Neural cell (in vitro differentiated cells): ENCODE measurements around the gene MUC5B. TPM values are rescaled to one million over a fixed set of nuclear protein-coding genes. Genes with fewer than 3 reads are reported as not detected.

Experiments
- H2AFZ ChIP-seq: fragments of 200-600, 300-800 bp; sonication (generic), shearing (Covaris generic); 2 replicates; pipeline ENCODE4 v1.6.0; 2014; ENCODE audit warnings: low read depth, mild to moderate bottlenecking, antibody characterized with exemption, low read length, moderate library complexity
- H3F3A ChIP-seq: fragments of 200-600 bp; shearing (Covaris generic); 2 replicates; pipeline ENCODE4 v1.6.1; 2016; ENCODE audit warnings: mild to moderate bottlenecking, moderate library complexity, mixed read lengths, antibody characterized with exemption, low read length; ENCODE audit not compliant: insufficient read depth, poor library complexity, severe bottlenecking
- H3K27ac ChIP-seq: fragments of 200-600, 300-800 bp; sonication (generic), shearing (Covaris generic); 2 replicates; pipeline ENCODE4 v1.5.1; 2014; ENCODE audit warnings: mild to moderate bottlenecking, low read length, moderate library complexity
- H3K27me3 ChIP-seq: fragments of 300-800, 200-600 bp; sonication (generic), shearing (Covaris generic); 2 replicates; pipeline ENCODE4 v1.6.0; 2014; ENCODE audit warnings: mild to moderate bottlenecking, low read depth, low read length, moderate library complexity; ENCODE audit not compliant: insufficient read depth
- H3K36me3 ChIP-seq: fragments of 300-800, 200-600 bp; sonication (generic), shearing (Covaris generic); 2 replicates; pipeline ENCODE4 v1.5.1; 2014; ENCODE audit warnings: mild to moderate bottlenecking, antibody characterized with exemption, low read length, moderate library complexity; ENCODE audit not compliant: insufficient read depth
- H3K4me2 ChIP-seq: fragments of 300-800, 200-600 bp; sonication (generic), shearing (Covaris generic); 2 replicates; pipeline ENCODE4 v1.6.0; 2014; ENCODE audit warnings: mild to moderate bottlenecking, low read length
- H3K4me3 ChIP-seq: fragments of 300-800, 200-600 bp; sonication (generic), shearing (Covaris generic); 2 replicates; pipeline ENCODE4 v1.5.1; 2014; ENCODE audit warnings: mild to moderate bottlenecking, low read length, moderate library complexity
- H3K79me2 ChIP-seq: fragments of 200-600 bp; shearing (Covaris generic); replicated peaks from 2 replicates; pipeline ENCODE4 v1.6.0; 2014; ENCODE audit warnings: mild to moderate bottlenecking, low read length, moderate library complexity; ENCODE audit not compliant: insufficient read depth
- H3K9ac ChIP-seq: fragments of 300-800, 200-600 bp; sonication (generic), shearing (Covaris generic); 2 replicates; pipeline ENCODE4 v1.6.1; 2016; ENCODE audit warnings: mild to moderate bottlenecking, low read length, mixed read lengths
- H3K9me2 ChIP-seq: fragments of 200-600 bp; shearing (Covaris generic); 2 replicates; pipeline ENCODE4 v1.6.1; 2016; ENCODE audit warnings: mild to moderate bottlenecking, low read length, mixed read lengths; ENCODE audit not compliant: insufficient read depth
- H3K9me3 ChIP-seq: fragments of 200-600, 300-800 bp; sonication (generic), shearing (Covaris generic); 2 replicates; pipeline ENCODE4 v1.6.1; 2016; ENCODE audit warnings: mild to moderate bottlenecking, mixed run types, low read length, moderate library complexity, mixed read lengths
- H4K20me1 ChIP-seq: fragments of 200-600 bp; shearing (Covaris generic); 2 replicates; pipeline ENCODE4 v1.6.1; 2016; ENCODE audit warnings: mild to moderate bottlenecking, mixed run types; ENCODE audit not compliant: insufficient read depth
- EP300 ChIP-seq: fragments of 450-650 bp; conservative IDR thresholded peaks from 2 replicates; pipeline ENCODE4 v1.6.1; 2014; ENCODE audit warnings: antibody characterized with exemption, mild to moderate bottlenecking, moderate library complexity; ENCODE audit not compliant: poor library complexity, severe bottlenecking
- EZH2 ChIP-seq: fragments of 200-600, 300-800 bp; shearing (Covaris generic), sonication (generic); IDR thresholded peaks from 2 replicates; pipeline ENCODE4 v1.6.1; 2014; ENCODE audit warnings: antibody characterized with exemption, low read length, borderline replicate concordance, mild to moderate bottlenecking; ENCODE audit not compliant: insufficient read depth, poor library complexity, severe bottlenecking
- MXI1 ChIP-seq: fragments of 450-650 bp; conservative IDR thresholded peaks from 2 replicates; pipeline ENCODE4 v1.6.1; 2014; ENCODE audit warnings: antibody characterized with exemption, mild to moderate bottlenecking; ENCODE audit not compliant: poor library complexity, severe bottlenecking
- POLR2AphosphoS5 ChIP-seq: IDR thresholded peaks from 2 replicates; pipeline ENCODE4 v1.6.1; 2012
- RAD21 ChIP-seq: fragments of 450-650 bp; conservative IDR thresholded peaks from 2 replicates; pipeline ENCODE4 v1.6.1; 2014; ENCODE audit warnings: antibody characterized with exemption, mild to moderate bottlenecking, moderate library complexity
- REST ChIP-seq: IDR thresholded peaks from 2 replicates; pipeline ENCODE4 v1.6.1; 2012; ENCODE audit warnings: borderline replicate concordance
- SMC3 ChIP-seq: fragments of 450-650 bp; conservative IDR thresholded peaks from 2 replicates; pipeline ENCODE4 v1.6.1; 2014; ENCODE audit warnings: antibody characterized with exemption, mild to moderate bottlenecking, moderate library complexity; ENCODE audit not compliant: poor library complexity
- TAF1 ChIP-seq: IDR thresholded peaks from 2 replicates; pipeline ENCODE4 v1.6.1; 2012; ENCODE audit warnings: low read depth
- polyA plus RNA-seq: library from polyadenylated mRNA; depleted of rRNA; stranded (reverse); fragments of >200 nt; gene quantifications from 2 replicates; pipeline ENCODE4 v1.2.3, GENCODE V29; 2014
- TF ChIP-seq, protein P1 (sequence below): fragments of 450-650 bp; IDR thresholded peaks from 2 replicates; pipeline ENCODE4 v1.5.1; 2014; ENCODE audit warnings: antibody characterized with exemption, mild to moderate bottlenecking, moderate library complexity; ENCODE audit not compliant: poor library complexity, severe bottlenecking

Gene MUC5B
- polyA plus RNA-seq, 1 donor from 2014 or later, result not detected

- no peaks in the 10 kb centered on the region for H3K36me3 ChIP-seq
- H3K9ac ChIP-seq, result no peak overlapping the region
- H2AFZ ChIP-seq, result no peak overlapping the region
- no peaks in the 10 kb centered on the region for H4K20me1 ChIP-seq
- no peak for TF ChIP-seq SMC3
- TF ChIP-seq TAF1, result no peak
- TF ChIP-seq EP300, result no peak
- TF ChIP-seq RAD21, result no peak
- TF ChIP-seq, protein P1, sequence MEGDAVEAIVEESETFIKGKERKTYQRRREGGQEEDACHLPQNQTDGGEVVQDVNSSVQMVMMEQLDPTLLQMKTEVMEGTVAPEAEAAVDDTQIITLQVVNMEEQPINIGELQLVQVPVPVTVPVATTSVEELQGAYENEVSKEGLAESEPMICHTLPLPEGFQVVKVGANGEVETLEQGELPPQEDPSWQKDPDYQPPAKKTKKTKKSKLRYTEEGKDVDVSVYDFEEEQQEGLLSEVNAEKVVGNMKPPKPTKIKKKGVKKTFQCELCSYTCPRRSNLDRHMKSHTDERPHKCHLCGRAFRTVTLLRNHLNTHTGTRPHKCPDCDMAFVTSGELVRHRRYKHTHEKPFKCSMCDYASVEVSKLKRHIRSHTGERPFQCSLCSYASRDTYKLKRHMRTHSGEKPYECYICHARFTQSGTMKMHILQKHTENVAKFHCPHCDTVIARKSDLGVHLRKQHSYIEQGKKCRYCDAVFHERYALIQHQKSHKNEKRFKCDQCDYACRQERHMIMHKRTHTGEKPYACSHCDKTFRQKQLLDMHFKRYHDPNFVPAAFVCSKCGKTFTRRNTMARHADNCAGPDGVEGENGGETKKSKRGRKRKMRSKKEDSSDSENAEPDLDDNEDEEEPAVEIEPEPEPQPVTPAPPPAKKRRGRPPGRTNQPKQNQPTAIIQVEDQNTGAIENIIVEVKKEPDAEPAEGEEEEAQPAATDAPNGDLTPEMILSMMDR, result no peak
- no peak for TF ChIP-seq POLR2AphosphoS5
- no peak for TF ChIP-seq EZH2
- TF ChIP-seq REST, result no peak
- no peak for TF ChIP-seq MXI1
- no peaks in the 10 kb centered on the region for H3K27me3 ChIP-seq
- H3K4me2 ChIP-seq, result no peak overlapping the region
- no peaks in the 10 kb centered on the region for H3K9me2 ChIP-seq
- no peaks in the 10 kb centered on the region for H3K9me3 ChIP-seq
- H3K79me2 ChIP-seq, result no peaks in the 10 kb centered on the region
- no peaks in the 10 kb centered on the region for H3F3A ChIP-seq
- H3K27ac ChIP-seq, result no peak overlapping the region
- H3K4me3 ChIP-seq, result no peak overlapping the region
These were observed 59.1 kb downstream of the MUC5B start for GRCh38 chr11:1281974-1282365.

GRCh38 chr11:1283091-1283511 is 60.2 kb downstream of the MUC5B start:
- Histone ChIP-seq H2AFZ (no peak overlapping the region), H3K27ac (no peak overlapping the region), H3K4me3 (no peak overlapping the region), H3K9ac (no peak overlapping the region), H3K9me3 (no peaks in the 10 kb centered on the region), H3K79me2 (no peaks in the 10 kb centered on the region), H3F3A (no peaks in the 10 kb centered on the region), H3K4me2 (no peak overlapping the region), H3K9me2 (no peaks in the 10 kb centered on the region), H3K36me3 (no peaks in the 10 kb centered on the region), H3K27me3 (no peaks in the 10 kb centered on the region), H4K20me1 (no peaks in the 10 kb centered on the region)
- TF ChIP-seq REST (no peak), POLR2AphosphoS5 (no peak), EP300 (no peak), SMC3 (no peak), MXI1 (no peak), RAD21 (no peak), EZH2 (no peak), TAF1 (no peak)
- TF ChIP-seq, protein P1, result no peak
